Right renal pelvis (tissue), 4 donors: ENCODE data around the gene BAZ1B. TPM values are rescaled to one million over a fixed set of nuclear protein-coding genes. Genes with fewer than 3 reads are reported as not detected.
"Not testable (repeated sequence)": the region's sequence is repeated elsewhere in the genome, so short reads cannot be mapped to it uniquely, and the experiment has no call there.

ENCODE experiments used
- DNase-seq, 4 donors: peaks; one replicate each; pipeline ENCODE4 v3.0.0-alpha.2; 2013; ENCODE audit warnings: low read depth in 4 of 4, low spot score in 3 of 4, missing footprints in 1 of 4
- polyA plus RNA-seq, 4 donors: library from polyadenylated mRNA; unstranded; fragments of 120-200 nt; gene quantifications; one replicate each; pipeline ENCODE4 v1.2.1, GENCODE V29; 2013; ENCODE audit not compliant: insufficient read length in 4 of 4

The BAZ1B gene
- polyA plus RNA-seq, 4 donors = 69.0 to 78.0 (median 73.6) TPM

- DNase-seq = no peak
Measured at GRCh38 chr7:73504920-73505319, 17.2 kb downstream of the BAZ1B start.

GRCh38 chr7:73504017-73504416 is 18.1 kb downstream of the BAZ1B start:
- DNase-seq = no peak

GRCh38 chr7:73503229-73503628 is 18.9 kb downstream of the BAZ1B start:
- DNase-seq = no peak

GRCh38 chr7:73496626-73497025 is 25.5 kb downstream of the BAZ1B start:
- DNase-seq = no peak

GRCh38 chr7:73495507-73495906 is 26.6 kb downstream of the BAZ1B start:
- DNase-seq = not testable (repeated sequence)

- no peak for DNase-seq
Measured at GRCh38 chr7:73489976-73490375, 32.1 kb downstream of the BAZ1B start.

GRCh38 chr7:73487486-73487885 is 34.6 kb downstream of the BAZ1B start:
- no peak for DNase-seq

- no peak for DNase-seq
Measured at GRCh38 chr7:73483171-73483570, 38.9 kb downstream of the BAZ1B start.

- DNase-seq = no peak
Measured at GRCh38 chr7:73482746-73483145, 39.3 kb downstream of the BAZ1B start.

GRCh38 chr7:73481521-73481920 is 40.6 kb downstream of the BAZ1B start:
- not testable (repeated sequence) for DNase-seq

GRCh38 chr7:73478549-73478948 is 43.5 kb downstream of the BAZ1B start:
- DNase-seq = no peak

- no peak for DNase-seq
Measured at GRCh38 chr7:73477376-73477775, 44.7 kb downstream of the BAZ1B start.

GRCh38 chr7:73470208-73470607 is 51.9 kb downstream of the BAZ1B start:
- no peak for DNase-seq

GRCh38 chr7:73467046-73467445 is 55.0 kb downstream of the BAZ1B start:
- not testable (repeated sequence) for DNase-seq

- DNase-seq = no peak
Measured at GRCh38 chr7:73466112-73466511, 56.0 kb downstream of the BAZ1B start.

GRCh38 chr7:73463966-73464365 is 58.1 kb downstream of the BAZ1B start:
- DNase-seq = no peak

- DNase-seq = no peak
Measured at GRCh38 chr7:73463260-73463659, 58.8 kb downstream of the BAZ1B start.

GRCh38 chr7:73461782-73462285 is 60.3 kb downstream of the BAZ1B start:
- no peak for DNase-seq

- no peak for DNase-seq
Measured at GRCh38 chr7:73454424-73454823, 67.7 kb downstream of the BAZ1B start.

- DNase-seq = no peak
Measured at GRCh38 chr7:73452999-73453635, 69.0 kb downstream of the BAZ1B start.

- DNase-seq = no peak
Measured at GRCh38 chr7:73451780-73452398, 70.2 kb downstream of the BAZ1B start.

- no peak for DNase-seq
Measured at GRCh38 chr7:73449422-73449821, 72.7 kb downstream of the BAZ1B start.
